ENCODE measurements around the gene G6PC3. TPM values are rescaled to one million over a fixed set of nuclear protein-coding genes. Genes with fewer than 3 reads are reported as not detected.
A peak's percentile ranks its signal among the peaks of the same experiment; 100 is the strongest.

G6PC3 gene
- polyA plus RNA-seq, 2 of the 4 experiments (the other 2 are of a cell fraction), result 104 to 130 TPM

GRCh38 chr17:44110823-44111633 lies 40.5 kb downstream of the G6PC3 start (continued):
- no peak for TF ChIP-seq NPAS2 (CRISPR knock-in tag; IDR thresholded peaks at IDR 0.05; ENCODE audit: borderline replicate concordance)
- TF ChIP-seq JUNB (IDR thresholded peaks at IDR 0.05), result no peak
- no peak for TF ChIP-seq HMGXB4 (CRISPR knock-in tag; IDR thresholded peaks at IDR 0.05; ENCODE audit: borderline replicate concordance)
- no peak for TF ChIP-seq HEYL (CRISPR knock-in tag; IDR thresholded peaks at IDR 0.05)
- TF ChIP-seq SREBF2 (IDR thresholded peaks at IDR 0.05), result no peak
- no peak for TF ChIP-seq RCOR1 (IDR thresholded peaks at IDR 0.05; ENCODE audit: low read depth, low read length)
- no peak for TF ChIP-seq EHF (CRISPR knock-in tag; IDR thresholded peaks at IDR 0.05)
- TF ChIP-seq BHLHE40 (IDR thresholded peaks at IDR 0.05; ENCODE audit: low read depth, low read length), result no peak
- TF ChIP-seq HDAC2 (IDR thresholded peaks at IDR 0.05), result no peak
- no peak for TF ChIP-seq CHD4 (IDR thresholded peaks at IDR 0.05; ENCODE audit: borderline replicate concordance)

GRCh38 chr17:44111777-44112176 lies 41.2 kb downstream of the G6PC3 start:
- Histone ChIP-seq H3K4me2 (peak overlapping the region; percentile 71), H3K27ac (peak overlapping the region in 1 of 2 experiments; percentile 86; a peak in 3 of 6 replicates), H3K4me1 (peaks cover 59% of the 10 kb centered on the region), H3K4me3 (no peak overlapping the region), H3K9me3 (no peaks in the 10 kb centered on the region)
- DNase-seq (ENCODE audit: low read depth in 1 of 2, low spot score in 1 of 2) (no peak), ATAC-seq (no peak), FAIRE-seq (peak; percentile 51)
- TF ChIP-seq PBX3 (IDR thresholded peaks at IDR 0.05), result no peak
- no peak for TF ChIP-seq HES2 (IDR thresholded peaks at IDR 0.05)
- no peak for TF ChIP-seq PHF8 (IDR thresholded peaks at IDR 0.05; ENCODE audit: borderline replicate concordance, low read depth)
- TF ChIP-seq CBX8 (IDR thresholded peaks at IDR 0.05), result no peak
- TF ChIP-seq MYC (IDR thresholded peaks at IDR 0.05; ENCODE audit: borderline replicate concordance, low read length), result no peak
- no peak for TF ChIP-seq HOXB5 (CRISPR knock-in tag; IDR thresholded peaks at IDR 0.05)
- TF ChIP-seq JUNB (IDR thresholded peaks at IDR 0.05), result no peak
- no peak for TF ChIP-seq POLR2AphosphoS2 (conservative IDR thresholded peaks at IDR 0.05; ENCODE audit: low read length)
- TF ChIP-seq RAD21 (conservative IDR thresholded peaks at IDR 0.05 in 1 of 2, IDR thresholded peaks at IDR 0.05 in 1 of 2), result no peak
- TF ChIP-seq ATOH8 (CRISPR knock-in tag; IDR thresholded peaks at IDR 0.05; ENCODE audit: low read depth), result no peak
- ChIA-PET CTCF (interaction anchor here (0.6 to 39.6 kb wide), 8 partner anchors 4 to 522 kb away, joined by 3 to 1202 read pairs (median 5); partner anchors contain the start of gene HDAC5), POLR2A (interaction anchor here (0.7 to 6.8 kb wide), 8 partner anchors 10 to 106 kb away, joined by 3 to 50 read pairs (median 7); partner anchors contain the start of genes G6PC3, HDAC5 and LSM12)
- WGBS (ENCODE audit: missing lambda C conversion rate), result 79% methylated on average over 3 of the region's 3 CpGs

Measured in A549 (cell line).